ENCODE measurements around the gene ZBTB7A.

ZBTB7A gene

DNA sequence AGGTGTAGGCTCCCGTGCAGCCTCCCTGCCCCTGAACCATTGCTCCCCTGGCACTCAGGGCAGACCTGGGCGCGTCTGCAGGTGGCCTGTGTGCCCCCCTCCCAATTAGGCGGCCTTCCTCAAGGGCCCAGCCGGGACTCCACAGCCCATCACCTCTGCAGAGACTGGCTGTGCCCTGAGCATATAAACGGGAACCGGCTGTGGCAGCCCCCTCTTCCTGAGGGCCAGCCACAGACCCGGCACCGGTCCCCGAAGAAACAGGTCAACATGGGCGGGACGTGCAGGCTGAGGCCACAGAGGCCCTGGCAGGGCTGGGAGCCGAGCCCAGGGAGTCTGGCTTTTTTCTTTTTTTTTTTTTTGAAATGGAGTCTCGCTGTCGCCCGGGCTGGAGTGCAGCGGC, 47.1 kb downstream of the ZBTB7A start:
- H2AFZ ChIP-seq (ENCODE audit: low read length, unreplicated experiment) = no peak overlapping the region
- no peaks in the 10 kb centered on the region for H3K4me1 ChIP-seq (ENCODE audit: control insufficient read depth, insufficient read depth, low read length, unreplicated experiment)
- H3K79me2 ChIP-seq (ENCODE audit: control insufficient read depth, insufficient read depth, low read length, unreplicated experiment) = peaks cover 7% of the 10 kb centered on the region
- no peaks in the 10 kb centered on the region for H3K36me3 ChIP-seq (ENCODE audit: insufficient read depth, low read length)
- no peak overlapping the region for H3K4me3 ChIP-seq (ENCODE audit: low read depth, low read length)
- no peak overlapping the region for H3K27ac ChIP-seq (ENCODE audit: low read depth, low read length)
- no peaks in the 10 kb centered on the region for H3K27me3 ChIP-seq (ENCODE audit: insufficient read depth, low read length)

DNA sequence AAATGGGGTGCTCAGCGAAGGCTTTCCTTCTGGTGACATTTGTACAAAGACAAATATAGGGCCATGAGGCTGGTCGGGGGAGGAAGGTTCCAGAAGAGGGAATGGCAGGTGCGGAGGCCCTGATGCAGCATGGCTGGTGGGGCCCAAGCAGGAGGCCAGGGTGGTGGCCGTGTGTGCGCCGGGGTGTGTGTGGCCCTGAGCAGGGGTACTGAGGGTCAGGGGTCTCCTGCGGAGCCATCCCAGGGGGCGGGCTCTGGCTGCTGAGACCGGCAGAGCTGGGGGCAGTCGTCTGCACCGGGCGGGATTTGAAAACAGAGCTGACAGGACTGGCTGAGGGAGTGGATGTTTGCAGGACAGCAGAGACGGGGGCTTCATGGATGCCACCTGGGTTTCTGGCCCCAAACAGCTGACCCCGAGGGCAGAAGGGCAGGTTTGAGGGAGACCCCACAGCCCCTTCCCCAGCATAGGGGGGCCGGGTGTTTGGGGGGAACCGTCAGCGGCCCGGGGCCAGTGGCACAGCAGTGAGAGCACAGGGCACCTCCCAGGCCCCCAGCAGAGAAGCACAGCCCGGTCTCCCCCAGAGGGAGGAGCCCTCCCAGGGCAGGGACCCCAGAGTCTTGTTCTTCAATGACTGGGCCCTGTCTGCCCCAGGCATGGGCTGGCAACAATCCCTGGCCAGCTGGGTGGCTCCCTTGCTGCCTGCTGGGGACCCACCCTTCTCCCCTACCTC, 47.8 kb downstream of the ZBTB7A start:
- Histone ChIP-seq H3K27ac (ENCODE audit: low read depth, low read length) (no peak overlapping the region), H2AFZ (ENCODE audit: low read length, unreplicated experiment) (no peak overlapping the region), H3K4me1 (ENCODE audit: control insufficient read depth, insufficient read depth, low read length, unreplicated experiment) (no peaks in the 10 kb centered on the region), H3K36me3 (ENCODE audit: insufficient read depth, low read length) (no peaks in the 10 kb centered on the region), H3K27me3 (ENCODE audit: insufficient read depth, low read length) (no peaks in the 10 kb centered on the region), H3K4me3 (ENCODE audit: low read depth, low read length) (no peak overlapping the region), H3K79me2 (ENCODE audit: control insufficient read depth, insufficient read depth, low read length, unreplicated experiment) (peaks cover 7% of the 10 kb centered on the region)

DNA sequence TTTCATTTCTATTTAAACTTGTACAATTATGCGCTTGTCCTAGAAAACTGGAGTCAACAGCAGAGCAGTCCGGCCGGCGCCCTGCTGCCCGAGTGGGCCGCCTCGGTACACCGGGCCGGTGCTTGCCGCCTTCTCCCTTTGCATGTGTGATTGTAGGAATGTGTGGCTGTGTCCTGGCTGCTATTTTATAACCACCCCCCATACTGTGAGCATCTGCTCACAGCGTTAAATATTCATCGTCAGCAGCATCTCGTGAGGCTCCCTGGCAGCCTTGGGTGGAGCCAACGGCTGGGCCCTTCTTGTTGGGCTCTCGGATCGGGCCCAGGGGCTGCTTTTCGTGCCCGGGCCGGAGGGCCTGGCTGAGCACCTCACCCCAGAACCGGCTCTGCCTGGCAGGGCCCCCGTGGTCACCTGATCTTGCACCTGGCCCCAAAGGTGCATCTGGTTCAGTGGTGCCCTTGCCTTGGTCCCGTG, 48.5 kb downstream of the ZBTB7A start:
- H3K4me3 ChIP-seq (ENCODE audit: low read depth, low read length) = no peak overlapping the region

DNA sequence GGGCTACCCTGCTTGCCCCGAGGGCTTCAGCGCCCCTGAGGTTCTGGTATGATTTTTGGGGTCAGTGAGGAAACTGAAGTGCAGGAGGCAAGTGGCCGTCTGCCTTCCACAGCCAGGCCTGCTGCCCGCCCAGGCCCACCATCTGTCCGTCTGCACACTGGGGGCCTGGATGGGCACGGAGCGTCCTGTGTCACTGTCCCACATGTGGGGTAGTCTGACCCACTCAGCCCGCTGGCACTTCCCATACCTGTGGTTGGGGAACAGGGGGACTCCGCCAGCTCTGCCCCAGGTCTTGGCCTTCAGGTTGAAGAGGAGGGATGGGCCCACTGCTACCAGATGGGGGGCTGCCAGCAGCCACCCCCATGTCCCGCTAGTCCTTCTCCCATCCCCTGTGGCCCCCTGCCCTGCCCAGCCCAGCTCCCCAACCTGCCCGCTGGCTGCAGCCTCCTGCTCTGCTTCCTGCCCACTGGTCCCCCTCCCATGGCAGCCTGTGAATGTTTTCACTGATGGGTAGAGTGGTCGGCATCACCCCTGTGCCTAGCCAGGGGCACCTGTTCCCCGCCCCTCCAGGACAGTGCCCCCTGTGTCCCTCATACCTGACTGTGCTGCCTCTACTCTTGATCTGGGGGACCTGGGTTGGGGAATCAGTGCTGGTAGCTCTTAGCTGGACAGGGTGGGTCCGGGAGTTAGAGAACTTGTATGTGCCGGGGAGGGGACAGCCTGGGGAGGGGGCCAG, 49.6 kb downstream of the ZBTB7A start:
- no peaks in the 10 kb centered on the region for H3K36me3 ChIP-seq (ENCODE audit: insufficient read depth, low read length)
- peaks cover 6% of the 10 kb centered on the region for H3K79me2 ChIP-seq (ENCODE audit: control insufficient read depth, insufficient read depth, low read length, unreplicated experiment)
- H3K4me3 ChIP-seq (ENCODE audit: low read depth, low read length) = no peak overlapping the region

More for the DNA sequence above, 48.5 kb downstream of the ZBTB7A start:
- Histone ChIP-seq H3K36me3 (ENCODE audit: insufficient read depth, low read length) (no peaks in the 10 kb centered on the region), H3K27me3 (ENCODE audit: insufficient read depth, low read length) (no peaks in the 10 kb centered on the region), H3K79me2 (ENCODE audit: control insufficient read depth, insufficient read depth, low read length, unreplicated experiment) (peaks cover 7% of the 10 kb centered on the region), H2AFZ (ENCODE audit: low read length, unreplicated experiment) (no peak overlapping the region), H3K4me1 (ENCODE audit: control insufficient read depth, insufficient read depth, low read length, unreplicated experiment) (no peaks in the 10 kb centered on the region), H3K27ac (ENCODE audit: low read depth, low read length) (no peak overlapping the region)

DNA sequence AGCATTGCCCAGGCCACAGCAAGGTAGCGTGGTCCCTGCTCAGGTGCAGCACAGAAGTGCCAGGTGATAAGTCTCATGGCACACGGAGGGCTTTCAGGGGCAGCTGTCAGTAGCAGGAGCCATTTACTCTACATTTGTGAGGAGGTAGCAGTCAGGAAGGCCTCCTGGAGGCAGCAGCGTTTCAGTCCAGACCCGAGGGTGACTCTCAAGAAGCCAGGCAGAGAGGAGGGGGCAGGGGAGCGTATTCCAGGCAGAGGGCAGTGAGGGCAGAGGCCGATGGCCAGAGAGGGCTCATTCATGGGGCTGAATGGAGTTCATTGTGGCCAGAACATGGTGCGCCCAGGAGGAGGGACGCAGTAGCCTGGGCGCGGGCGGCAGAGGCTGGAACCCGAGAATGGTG, 50.2 kb downstream of the ZBTB7A start:
- Histone ChIP-seq H3K79me2 (ENCODE audit: control insufficient read depth, insufficient read depth, low read length, unreplicated experiment) (peaks cover 3% of the 10 kb centered on the region), H3K27me3 (ENCODE audit: insufficient read depth, low read length) (no peaks in the 10 kb centered on the region), H3K36me3 (ENCODE audit: insufficient read depth, low read length) (no peaks in the 10 kb centered on the region), H3K4me3 (ENCODE audit: low read depth, low read length) (no peak overlapping the region), H3K4me1 (ENCODE audit: control insufficient read depth, insufficient read depth, low read length, unreplicated experiment) (no peaks in the 10 kb centered on the region), H2AFZ (ENCODE audit: low read length, unreplicated experiment) (no peak overlapping the region), H3K27ac (ENCODE audit: low read depth, low read length) (no peak overlapping the region)

More for the DNA sequence above, 49.6 kb downstream of the ZBTB7A start:
- Histone ChIP-seq H3K4me1 (ENCODE audit: control insufficient read depth, insufficient read depth, low read length, unreplicated experiment) (no peaks in the 10 kb centered on the region), H3K27me3 (ENCODE audit: insufficient read depth, low read length) (no peaks in the 10 kb centered on the region), H2AFZ (ENCODE audit: low read length, unreplicated experiment) (no peak overlapping the region), H3K27ac (ENCODE audit: low read depth, low read length) (no peak overlapping the region)

DNA sequence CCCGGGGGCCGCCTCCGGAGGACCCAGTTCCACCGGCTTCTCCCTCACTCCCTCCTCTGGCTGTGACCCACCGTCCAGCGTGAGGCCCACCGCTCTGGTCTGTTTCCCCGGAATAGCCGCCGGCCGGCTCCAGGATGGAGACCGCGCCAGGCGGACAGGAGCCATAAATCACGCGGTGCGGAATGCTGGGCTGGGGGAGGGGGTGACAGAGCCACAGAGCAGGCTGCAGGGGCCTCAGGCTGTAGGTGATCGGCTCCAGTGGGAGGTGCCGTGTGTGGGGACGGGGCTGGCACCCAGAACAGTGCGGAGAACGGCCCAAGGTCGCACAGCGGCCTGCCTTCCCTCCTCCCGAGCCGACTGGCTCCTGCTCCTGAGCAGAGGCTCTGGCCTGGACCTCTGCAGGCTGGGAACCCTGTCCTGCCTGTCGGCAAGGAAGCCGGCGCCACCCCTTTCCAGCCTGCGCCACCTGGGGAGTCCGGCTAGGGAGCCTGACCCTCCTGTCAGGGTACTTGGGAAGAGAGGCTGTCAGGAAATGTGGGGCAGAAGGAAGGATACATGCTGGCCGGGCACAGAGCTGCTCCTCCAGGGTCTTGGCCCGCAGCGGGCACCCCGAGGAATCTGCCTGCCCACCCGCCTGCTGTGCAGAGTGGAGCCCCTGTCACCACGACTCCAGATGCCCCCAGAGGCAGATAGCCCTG, 50.8 kb downstream of the ZBTB7A start:
- Histone ChIP-seq H3K27ac (ENCODE audit: low read depth, low read length) (no peak overlapping the region), H2AFZ (ENCODE audit: low read length, unreplicated experiment) (no peak overlapping the region), H3K36me3 (ENCODE audit: insufficient read depth, low read length) (no peaks in the 10 kb centered on the region), H3K27me3 (ENCODE audit: insufficient read depth, low read length) (no peaks in the 10 kb centered on the region), H3K4me1 (ENCODE audit: control insufficient read depth, insufficient read depth, low read length, unreplicated experiment) (no peaks in the 10 kb centered on the region), H3K4me3 (ENCODE audit: low read depth, low read length) (no peak overlapping the region), H3K79me2 (ENCODE audit: control insufficient read depth, insufficient read depth, low read length, unreplicated experiment) (peaks cover 9% of the 10 kb centered on the region)

DNA sequence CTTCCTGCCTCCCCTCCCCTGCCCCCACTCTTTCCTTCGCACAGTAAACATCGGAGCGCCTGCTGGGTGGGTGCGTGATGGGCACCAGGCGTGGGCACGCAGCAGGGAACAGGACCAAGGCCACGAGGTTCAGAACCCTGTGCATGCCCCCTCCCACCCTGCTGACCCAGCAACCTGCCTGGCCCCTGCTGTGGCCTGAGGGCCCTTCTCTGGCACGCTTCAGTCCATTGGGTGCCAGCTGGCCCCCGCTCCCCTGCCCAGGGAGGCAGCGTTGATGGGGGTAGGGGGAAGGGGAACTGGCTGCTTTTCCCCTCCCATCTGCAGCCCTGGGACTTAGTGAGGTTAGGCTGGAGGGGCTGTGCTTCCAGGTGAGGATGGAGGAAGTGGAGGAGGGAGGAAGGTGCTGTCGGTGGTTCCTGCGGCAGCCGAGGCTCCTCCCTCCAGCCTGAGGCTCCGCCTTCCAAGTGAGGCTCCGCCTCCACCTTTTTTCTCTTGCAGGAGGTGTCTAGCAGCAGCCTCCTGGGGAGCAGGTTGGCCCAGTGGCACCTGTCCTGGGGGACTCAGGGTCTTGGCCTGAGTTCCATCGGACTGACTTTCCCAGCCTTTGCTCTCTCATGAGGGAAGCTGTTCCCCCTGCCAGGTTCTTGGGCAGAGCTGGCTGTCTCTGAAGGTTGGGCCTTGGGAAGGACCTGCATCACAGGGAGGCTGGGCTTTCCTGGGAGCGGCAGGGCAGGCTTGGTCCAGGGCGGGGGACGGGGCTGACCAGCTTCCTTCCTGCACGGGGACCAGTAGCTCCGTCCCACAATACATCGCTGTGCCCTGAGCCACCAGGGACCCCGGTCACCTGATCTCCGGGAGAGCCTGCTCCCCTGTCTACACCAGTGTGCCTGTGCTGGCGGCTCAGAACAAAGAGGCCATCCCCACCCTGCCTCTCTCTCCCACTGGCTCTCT, 51.9 kb downstream of the ZBTB7A start:
- Histone ChIP-seq H3K36me3 (ENCODE audit: insufficient read depth, low read length) (no peaks in the 10 kb centered on the region), H3K79me2 (ENCODE audit: control insufficient read depth, insufficient read depth, low read length, unreplicated experiment) (peaks cover 18% of the 10 kb centered on the region), H2AFZ (ENCODE audit: low read length, unreplicated experiment) (no peak overlapping the region), H3K27ac (ENCODE audit: low read depth, low read length) (no peak overlapping the region), H3K4me1 (ENCODE audit: control insufficient read depth, insufficient read depth, low read length, unreplicated experiment) (no peaks in the 10 kb centered on the region), H3K27me3 (ENCODE audit: insufficient read depth, low read length) (no peaks in the 10 kb centered on the region), H3K4me3 (ENCODE audit: low read depth, low read length) (no peak overlapping the region)

DNA sequence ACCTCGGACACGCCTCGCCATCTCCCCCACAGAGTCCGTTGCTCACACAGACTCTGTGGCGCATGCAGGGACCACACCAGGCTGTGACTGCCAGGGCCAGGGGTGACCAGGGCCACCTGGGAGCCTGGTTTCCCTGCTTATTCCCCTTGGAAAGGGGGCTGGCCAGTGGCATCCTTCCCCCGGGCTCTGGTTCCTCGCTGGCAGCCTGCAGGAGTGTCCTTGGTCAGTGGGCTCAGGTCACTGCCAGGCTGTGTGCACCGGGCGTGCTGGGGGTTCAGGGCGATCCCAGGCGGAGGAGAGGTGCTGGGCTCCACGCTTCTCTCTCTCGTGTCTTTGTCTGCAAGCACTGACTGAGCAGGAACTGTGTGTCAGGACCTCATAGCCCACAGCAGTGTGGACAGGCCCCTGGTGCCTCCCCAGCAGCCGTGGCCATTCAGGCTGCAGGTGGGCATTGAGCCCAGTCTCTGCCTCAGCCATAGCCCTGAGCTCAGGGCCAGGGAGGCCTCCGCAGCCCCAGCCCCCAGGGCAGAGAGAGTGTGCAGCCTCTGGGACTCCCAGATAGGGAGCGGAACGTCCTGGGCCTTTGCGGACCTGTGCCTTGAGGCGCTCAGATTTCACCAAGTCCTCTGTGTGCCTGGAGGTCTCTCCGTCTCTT, 52.7 kb downstream of the ZBTB7A start:
- no peak overlapping the region for H3K4me3 ChIP-seq (ENCODE audit: low read depth, low read length)
- H3K79me2 ChIP-seq (ENCODE audit: control insufficient read depth, insufficient read depth, low read length, unreplicated experiment) = peaks cover 26% of the 10 kb centered on the region
- H3K27me3 ChIP-seq (ENCODE audit: insufficient read depth, low read length) = no peaks in the 10 kb centered on the region
- peaks cover 5% of the 10 kb centered on the region for H3K4me1 ChIP-seq (ENCODE audit: control insufficient read depth, insufficient read depth, low read length, unreplicated experiment)
- H2AFZ ChIP-seq (ENCODE audit: low read length, unreplicated experiment) = no peak overlapping the region
- no peaks in the 10 kb centered on the region for H3K36me3 ChIP-seq (ENCODE audit: insufficient read depth, low read length)
- H3K27ac ChIP-seq (ENCODE audit: low read depth, low read length) = no peak overlapping the region

DNA sequence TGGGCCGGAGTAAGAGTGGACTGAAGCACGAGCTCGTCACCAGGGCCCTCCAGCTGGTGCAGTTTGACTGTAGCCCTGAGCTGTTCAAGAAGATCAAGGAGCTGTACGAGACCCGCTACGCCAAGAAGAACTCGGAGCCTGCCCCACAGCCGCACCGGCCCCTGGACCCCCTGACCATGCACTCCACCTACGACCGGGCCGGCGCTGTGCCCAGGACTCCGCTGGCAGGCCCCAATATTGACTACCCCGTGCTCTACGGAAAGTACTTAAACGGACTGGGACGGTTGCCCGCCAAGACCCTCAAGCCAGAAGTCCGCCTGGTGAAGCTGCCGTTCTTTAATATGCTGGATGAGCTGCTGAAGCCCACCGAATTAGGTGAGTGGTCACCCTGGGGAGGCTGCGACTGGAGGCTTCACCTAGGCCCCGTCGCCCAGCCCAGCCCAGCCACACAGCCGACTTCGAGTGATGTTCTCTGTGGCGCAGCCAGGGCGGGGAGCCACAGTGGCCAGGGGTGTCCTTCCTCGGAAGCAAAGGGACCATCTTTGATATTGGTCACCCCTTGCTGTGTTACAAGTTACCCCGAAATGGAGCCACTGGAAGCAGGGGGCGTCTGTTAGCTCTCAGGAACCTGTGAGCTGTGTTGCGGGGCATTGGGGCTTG, 53.6 kb downstream of the ZBTB7A start:
- H3K4me1 ChIP-seq (ENCODE audit: control insufficient read depth, insufficient read depth, low read length, unreplicated experiment) = peaks cover 8% of the 10 kb centered on the region
- H3K36me3 ChIP-seq (ENCODE audit: insufficient read depth, low read length) = no peaks in the 10 kb centered on the region
- H3K27ac ChIP-seq (ENCODE audit: low read depth, low read length) = no peak overlapping the region
- no peaks in the 10 kb centered on the region for H3K27me3 ChIP-seq (ENCODE audit: insufficient read depth, low read length)
- H3K79me2 ChIP-seq (ENCODE audit: control insufficient read depth, insufficient read depth, low read length, unreplicated experiment) = peaks cover 35% of the 10 kb centered on the region
- H2AFZ ChIP-seq (ENCODE audit: low read length, unreplicated experiment) = no peak overlapping the region
- H3K4me3 ChIP-seq (ENCODE audit: low read depth, low read length) = no peak overlapping the region
